IMR-90 (cell line): ENCODE results near the gene PKD1L1. TPM values are rescaled to one million over a fixed set of nuclear protein-coding genes. Genes with fewer than 3 reads are reported as not detected.

ENCODE experiments used
- ATAC-seq: fragments of 200-7000 bp; cut with Tn5 transposase; 2 replicates; pipeline ENCODE4 v1.9.1; 2020; ENCODE audit warnings: low read depth, mild to moderate bottlenecking, moderate library complexity
- BruUV-seq: library from RNA; stranded (reverse); fragments of 400-500 nt; replicated peaks from 2 replicates; lab custom pipeline; 2021; lab: Mats Ljungman, UMichigan
- CTCF ChIA-PET: fragments of 300-600 bp; formaldehyde crosslinking; extraction: SDS; loops from one replicate; lab custom pipeline; 2021; ENCODE audit warnings: antibody characterized with exemption; lab: Yijun Ruan, JAX
- POLR2A ChIA-PET: fragments of 300-600 bp; sonication (Branson Sonifier 250); formaldehyde crosslinking; loops from one replicate; lab custom pipeline; 2022; ENCODE audit warnings: antibody characterized with exemption; ENCODE audit not compliant: unreplicated experiment; lab: Charles Lee
- DNase-seq: peaks from one replicate; pipeline ENCODE4 v3.0.0; 2013
- H2AFZ ChIP-seq: replicated peaks from 2 replicates; pipeline ENCODE3; 2013; ENCODE audit warnings: low read length, mild to moderate bottlenecking; ENCODE audit not compliant: poor library complexity
- H2AK5ac ChIP-seq: 2 replicates; pipeline ENCODE4 v1.6.1; 2013; ENCODE audit warnings: low read depth, low read length, inconsistent platforms
- H2AK9ac ChIP-seq: replicated peaks from 2 replicates; pipeline ENCODE3; 2013; ENCODE audit warnings: mild to moderate bottlenecking, low read depth, low read length, moderate library complexity; ENCODE audit not compliant: poor library complexity
- H2BK120ac ChIP-seq: 2 replicates; pipeline ENCODE4 v1.6.1; 2013; ENCODE audit warnings: low read depth, low read length, inconsistent platforms
- H2BK15ac ChIP-seq: 3 replicates; pipeline ENCODE4 v1.6.1; 2013; ENCODE audit warnings: low read depth, low read length, inconsistent platforms
- H2BK20ac ChIP-seq: 2 replicates; pipeline ENCODE4 v1.6.1; 2013; ENCODE audit warnings: low read depth, mild to moderate bottlenecking, inconsistent platforms, low read length, moderate library complexity
- H2BK5ac ChIP-seq: 2 replicates; pipeline ENCODE4 v1.6.1; 2013; ENCODE audit warnings: mild to moderate bottlenecking, low read depth, low read length, inconsistent platforms; ENCODE audit not compliant: poor library complexity, severe bottlenecking
- H3K14ac ChIP-seq: replicated peaks from 2 replicates; pipeline ENCODE4 v1.6.1; 2013; ENCODE audit warnings: low read depth, low read length, inconsistent platforms
- H3K18ac ChIP-seq: 2 replicates; pipeline ENCODE4 v1.6.1; 2013; ENCODE audit warnings: low read depth, low read length, control low read depth
- H3K23ac ChIP-seq: 2 replicates; pipeline ENCODE4 v1.6.1; 2013; ENCODE audit warnings: low read depth, low read length, inconsistent platforms
- H3K27ac ChIP-seq: 2 replicates; pipeline ENCODE4 v1.5.1; 2013; ENCODE audit warnings: mild to moderate bottlenecking, control low read depth, low read length; ENCODE audit not compliant: insufficient read depth
- H3K27me3 ChIP-seq: 2 replicates; pipeline ENCODE4 v1.6.1; 2013; ENCODE audit warnings: low read length; ENCODE audit not compliant: control insufficient read depth, insufficient read depth
- H3K36me3 ChIP-seq: 2 replicates; pipeline ENCODE4 v1.6.1; 2013; ENCODE audit warnings: low read length, mixed read lengths; ENCODE audit not compliant: control insufficient read depth, insufficient read depth
- H3K4ac ChIP-seq: 2 replicates; pipeline ENCODE4 v1.6.1; 2013; ENCODE audit warnings: low read depth, low read length, inconsistent platforms
- H3K4me1 ChIP-seq: 2 replicates; pipeline ENCODE4 v1.6.1; 2013; ENCODE audit warnings: low read length, mixed read lengths; ENCODE audit not compliant: control insufficient read depth, insufficient read depth
- H3K4me2 ChIP-seq: 2 replicates; pipeline ENCODE4 v1.6.1; 2013; ENCODE audit warnings: low read depth, mild to moderate bottlenecking, control low read depth, low read length, moderate library complexity
- H3K4me3 ChIP-seq: 2 replicates; pipeline ENCODE4 v1.5.1; 2013; ENCODE audit warnings: low read depth, mild to moderate bottlenecking, control low read depth, low read length, moderate library complexity; ENCODE audit not compliant: insufficient read depth
- H3K56ac ChIP-seq: 2 replicates; pipeline ENCODE4 v1.6.1; 2013; ENCODE audit warnings: low read length, inconsistent platforms; ENCODE audit not compliant: insufficient read depth; ENCODE audit errors: extremely low read depth
- H3K79me1 ChIP-seq, 2 experiments: 2 replicates each; pipeline ENCODE4 v1.6.1; 2013; ENCODE audit warnings: low read length in 2 of 2, inconsistent platforms in 1 of 2, low read depth in 1 of 2
- H3K9ac ChIP-seq: 2 replicates; pipeline ENCODE4 v1.6.1; 2013; ENCODE audit warnings: low read depth, low read length, control low read depth
- H3K9me1 ChIP-seq: 2 replicates; pipeline ENCODE4 v1.6.1; 2013; ENCODE audit warnings: low read length, inconsistent platforms; ENCODE audit not compliant: insufficient read depth
- H3K9me3 ChIP-seq: 2 replicates; pipeline ENCODE4 v1.6.1; 2013; ENCODE audit warnings: low read length; ENCODE audit not compliant: control insufficient read depth, insufficient read depth
- H4K20me1 ChIP-seq: 2 replicates; pipeline ENCODE4 v1.6.1; 2013; ENCODE audit warnings: low read length, inconsistent platforms; ENCODE audit not compliant: insufficient read depth
- H4K5ac ChIP-seq: 2 replicates; pipeline ENCODE4 v1.6.1; 2013; ENCODE audit warnings: mild to moderate bottlenecking, low read depth, low read length, control low read depth
- H4K8ac ChIP-seq, 2 experiments: 2 replicates each; pipeline ENCODE4 v1.6.1; 2013; ENCODE audit warnings: low read depth in 2 of 2, low read length in 2 of 2, control low read depth in 1 of 2, inconsistent platforms in 1 of 2
- H4K91ac ChIP-seq: 2 replicates; pipeline ENCODE4 v1.6.1; 2013; ENCODE audit warnings: low read depth, low read length, inconsistent platforms; ENCODE audit not compliant: insufficient read depth
- CHD1 ChIP-seq: IDR thresholded peaks from 2 replicates; pipeline ENCODE4 v1.6.1; 2012; ENCODE audit warnings: low read depth, low read length, improper control_type of control experiment
- MAFK ChIP-seq: IDR thresholded peaks from 2 replicates; pipeline ENCODE4 v1.6.1; 2012; ENCODE audit warnings: low read depth, low read length, improper control_type of control experiment
- NFE2L2 ChIP-seq: fragments of 150-350 bp; IDR thresholded peaks from 2 replicates; pipeline ENCODE4 v1.6.1; 2016; ENCODE audit warnings: low read depth, mild to moderate bottlenecking, low read length
- POLR2A ChIP-seq: IDR thresholded peaks from 2 replicates; pipeline ENCODE4 v1.6.1; 2012; ENCODE audit warnings: mild to moderate bottlenecking, low read depth, low read length
- RFX5 ChIP-seq: IDR thresholded peaks from 2 replicates; pipeline ENCODE4 v1.8.0; 2012; ENCODE audit warnings: low read depth, mild to moderate bottlenecking, low read length, moderate library complexity
- WGBS, 2 experiments: methylation state at CpG; one replicate each; pipeline versions ENCODE4 v1.1.5 to v1.1.7; 2013; ENCODE audit warnings: missing lambda C conversion rate in 2 of 2; ENCODE audit not compliant: insufficient read length in 1 of 2; ENCODE audit errors: extremely low coverage in 2 of 2; 5-methylcytosine and 5-hydroxymethylcytosine counted together
- dilution Hi-C: fragments of 300-500 bp; cut with HindIII; formaldehyde crosslinking; loops from one replicate; pipeline ENCODE4 v1.14.3; 2018; ENCODE audit warnings: low sequenced_read_pairs; ENCODE audit not compliant: unreplicated experiment
- in situ Hi-C: fragments of 300-500 bp; cut with MboI; formaldehyde crosslinking; loops from 3 replicates; pipeline ENCODE4 v1.14.3; 2019; ENCODE audit warnings: low sequenced_read_pairs, inconsistent platforms, mixed read lengths
- intact Hi-C: fragments of 100-400 bp; cut with micrococcal nuclease; formaldehyde crosslinking; loops from 2 replicates; pipeline ENCODE4 v1.10.0; 2022
- polyA plus RNA-seq, 3 experiments: library from polyadenylated mRNA; depleted of rRNA; stranded (reverse); fragments of >200 nt; gene quantifications; 2 replicates each; pipeline ENCODE4 v1.2.3, GENCODE V29; 2012; ENCODE audit warnings: low replicate concordance in 1 of 3
- total RNA-seq: library from RNA; depleted of rRNA; stranded (reverse); fragments of >200 nt; gene quantifications from 2 replicates; pipeline ENCODE4 v1.2.3, GENCODE V29; 2012

The PKD1L1 gene
- total and polyA plus RNA-seq, 2 of the 4 experiments (the other 2 are of a cell fraction), result under 0.01 to 0.15 TPM

GRCh38 chr7:47803846-47804245 is 144.4 kb downstream of the PKD1L1 start:
- no peak overlapping the region for H3K27ac ChIP-seq
- H3K56ac ChIP-seq, result no peak overlapping the region
- H3K4me1 ChIP-seq, result peaks cover 14% of the 10 kb centered on the region
- H3K14ac ChIP-seq, result no peak overlapping the region
- H4K8ac ChIP-seq, result no peak overlapping the region
- TF ChIP-seq CHD1 (no peak), POLR2A (no peak), NFE2L2 (no peak), MAFK (no peak), RFX5 (no peak)
- no peak overlapping the region for H4K5ac ChIP-seq
- no peak overlapping the region for H3K4ac ChIP-seq
- H2BK15ac ChIP-seq, result peak overlapping the region; percentile 33; the same call in 1 of the 3 replicates
- no peaks in the 10 kb centered on the region for H3K36me3 ChIP-seq
- no peak overlapping the region for H2BK120ac ChIP-seq
- in situ Hi-C loops (no loop called here), dilution Hi-C loops (no loop called here), intact Hi-C loops (no loop called here)
- no peak for ATAC-seq
- no CpG with 5 or more reads among the region's 4 CpGs for WGBS, 2 experiments
- H3K9me1 ChIP-seq, result peaks cover 14% of the 10 kb centered on the region
- H2AK5ac ChIP-seq, result peak overlapping the region; percentile 47
- no peaks in the 10 kb centered on the region for H3K9me3 ChIP-seq
- H3K4me3 ChIP-seq, result no peak overlapping the region
- H2BK20ac ChIP-seq, result peak overlapping the region; percentile 44; the same call in 1 of the 2 replicates
- H3K9ac ChIP-seq, result no peak overlapping the region
- H3K4me2 ChIP-seq, result no peak overlapping the region
- H4K20me1 ChIP-seq, result no peaks in the 10 kb centered on the region
- peak overlapping the region; percentile 65 for H4K91ac ChIP-seq
- H2AK9ac ChIP-seq, result no peak overlapping the region
- POLR2A ChIA-PET, result no interaction called here
- H3K18ac ChIP-seq, result no peak overlapping the region
- no peak overlapping the region for H3K23ac ChIP-seq
- CTCF ChIA-PET, result no interaction called here
- H3K79me1 ChIP-seq, result peaks cover 3% of the 10 kb centered on the region in 2 experiments; a peak in 2 of 4 replicates
- no peak overlapping the region for H2AFZ ChIP-seq
- no peak for DNase-seq
- BruUV-seq, result no TSS peak
- no peaks in the 10 kb centered on the region; the same call in 1 of the 2 replicates for H3K27me3 ChIP-seq
- no peak overlapping the region for H2BK5ac ChIP-seq
